Measurements from ENCODE around the gene TCF15.

DNA sequence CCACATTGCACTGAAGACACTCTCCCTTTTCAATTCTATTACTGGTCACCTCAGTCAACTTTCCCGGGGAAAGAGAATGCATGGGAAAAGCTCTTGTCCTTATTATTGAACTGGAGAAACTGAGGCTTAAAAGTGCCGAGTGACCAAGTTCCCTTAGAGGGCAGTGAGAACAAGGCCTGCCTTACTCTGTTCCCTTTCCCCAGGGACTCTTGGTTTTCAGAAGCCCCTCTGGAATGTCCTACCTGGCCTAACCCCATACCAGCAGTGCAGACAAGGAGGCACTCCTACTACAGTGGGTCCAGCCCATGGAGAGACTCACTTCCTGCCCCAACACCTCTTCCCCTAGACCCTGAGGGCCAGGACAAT lies 36.7 kb upstream of the TCF15 start:
- TF ChIP-seq, protein P1, sequence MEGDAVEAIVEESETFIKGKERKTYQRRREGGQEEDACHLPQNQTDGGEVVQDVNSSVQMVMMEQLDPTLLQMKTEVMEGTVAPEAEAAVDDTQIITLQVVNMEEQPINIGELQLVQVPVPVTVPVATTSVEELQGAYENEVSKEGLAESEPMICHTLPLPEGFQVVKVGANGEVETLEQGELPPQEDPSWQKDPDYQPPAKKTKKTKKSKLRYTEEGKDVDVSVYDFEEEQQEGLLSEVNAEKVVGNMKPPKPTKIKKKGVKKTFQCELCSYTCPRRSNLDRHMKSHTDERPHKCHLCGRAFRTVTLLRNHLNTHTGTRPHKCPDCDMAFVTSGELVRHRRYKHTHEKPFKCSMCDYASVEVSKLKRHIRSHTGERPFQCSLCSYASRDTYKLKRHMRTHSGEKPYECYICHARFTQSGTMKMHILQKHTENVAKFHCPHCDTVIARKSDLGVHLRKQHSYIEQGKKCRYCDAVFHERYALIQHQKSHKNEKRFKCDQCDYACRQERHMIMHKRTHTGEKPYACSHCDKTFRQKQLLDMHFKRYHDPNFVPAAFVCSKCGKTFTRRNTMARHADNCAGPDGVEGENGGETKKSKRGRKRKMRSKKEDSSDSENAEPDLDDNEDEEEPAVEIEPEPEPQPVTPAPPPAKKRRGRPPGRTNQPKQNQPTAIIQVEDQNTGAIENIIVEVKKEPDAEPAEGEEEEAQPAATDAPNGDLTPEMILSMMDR (conservative IDR thresholded peaks at IDR 0.05), result no peak
- no peak for TF ChIP-seq ZFX (IDR thresholded peaks at IDR 0.05)

Data from C4-2B (cell line).